GM18873 (cell line): Measurements from ENCODE around the gene TACR2.

Experiments
- ATAC-seq: cut with Tn5 transposase; IDR thresholded peaks from one replicate; pipeline ENCODE4 v1.9.1; 2021; ENCODE audit warnings: mild to moderate bottlenecking, moderate library complexity, moderate number of reproducible peaks; ENCODE audit not compliant: unreplicated experiment, low FRiP score

The TACR2 gene

DNA sequence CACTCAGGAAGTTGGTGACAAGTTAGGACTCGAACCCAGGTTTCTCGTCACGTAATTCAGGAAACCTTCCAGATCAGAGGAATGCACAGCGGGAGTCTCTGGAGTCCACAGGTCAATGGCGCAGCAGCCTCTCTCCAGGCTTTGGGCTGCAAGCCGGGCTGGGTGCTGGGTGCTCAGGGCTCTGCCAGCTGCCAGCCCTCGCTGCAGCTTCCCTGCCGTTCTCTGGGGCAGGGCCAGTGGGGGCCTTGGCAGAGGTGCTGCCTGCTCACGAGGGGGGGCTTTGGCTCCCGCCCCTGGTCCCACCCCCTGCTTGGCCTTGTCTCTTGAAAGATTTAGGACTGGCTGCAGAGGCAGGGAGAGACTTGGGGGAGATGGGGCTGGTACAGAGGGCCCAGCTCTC is at the start of gene TACR2:
Gene TACR2 (minus strand): TSS at position 224 of the 400 bp plus-strand sequence. CDS start 595 bp downstream, outside the sequence.
- no peak for ATAC-seq

GRCh38 chr10:69466158-69466490 is 49.4 kb upstream of the TACR2 start:
- no peak for ATAC-seq

- ATAC-seq: no peak
Measured at GRCh38 chr10:69465457-69466157, 48.9 kb upstream of the TACR2 start.

DNA sequence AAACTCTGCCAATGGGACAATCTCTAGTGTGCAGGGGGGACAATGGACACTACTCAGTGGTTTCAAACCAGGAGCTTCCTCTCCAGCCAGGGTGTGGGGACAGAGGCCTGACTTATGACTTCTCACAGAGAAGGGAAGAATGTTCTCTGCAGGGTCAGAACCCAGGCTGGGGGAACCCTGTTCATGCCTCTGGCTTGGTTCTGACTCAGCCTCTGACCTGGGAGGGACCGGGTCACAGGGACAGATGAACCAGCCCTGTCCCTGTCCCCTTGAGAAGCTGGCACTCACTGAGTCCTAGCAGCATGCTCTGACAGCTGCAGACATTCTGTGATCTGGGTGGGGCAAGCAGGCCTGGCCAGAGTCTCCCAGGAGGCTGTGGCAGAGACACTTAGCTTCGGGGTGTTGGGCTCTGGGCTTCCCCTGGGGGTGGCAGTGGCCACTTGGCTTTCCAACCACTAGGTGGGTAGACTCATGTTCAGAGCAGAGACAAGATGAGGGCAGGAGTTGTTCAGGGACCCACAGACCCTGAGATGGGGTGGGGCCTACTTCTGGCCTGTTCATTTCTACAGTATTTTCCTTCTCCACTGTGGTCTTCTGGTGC is 48.2 kb upstream of the TACR2 start:
- no peak for ATAC-seq

- no peak for ATAC-seq
Measured at GRCh38 chr10:69464401-69464800, 47.7 kb upstream of the TACR2 start.

GRCh38 chr10:69463886-69464285 is 47.2 kb upstream of the TACR2 start:
- no peak for ATAC-seq

- no peak for ATAC-seq
Measured at GRCh38 chr10:69461243-69462025, 44.7 kb upstream of the TACR2 start.

- no peak for ATAC-seq
Measured at GRCh38 chr10:69460576-69461242, 44.0 kb upstream of the TACR2 start.

DNA sequence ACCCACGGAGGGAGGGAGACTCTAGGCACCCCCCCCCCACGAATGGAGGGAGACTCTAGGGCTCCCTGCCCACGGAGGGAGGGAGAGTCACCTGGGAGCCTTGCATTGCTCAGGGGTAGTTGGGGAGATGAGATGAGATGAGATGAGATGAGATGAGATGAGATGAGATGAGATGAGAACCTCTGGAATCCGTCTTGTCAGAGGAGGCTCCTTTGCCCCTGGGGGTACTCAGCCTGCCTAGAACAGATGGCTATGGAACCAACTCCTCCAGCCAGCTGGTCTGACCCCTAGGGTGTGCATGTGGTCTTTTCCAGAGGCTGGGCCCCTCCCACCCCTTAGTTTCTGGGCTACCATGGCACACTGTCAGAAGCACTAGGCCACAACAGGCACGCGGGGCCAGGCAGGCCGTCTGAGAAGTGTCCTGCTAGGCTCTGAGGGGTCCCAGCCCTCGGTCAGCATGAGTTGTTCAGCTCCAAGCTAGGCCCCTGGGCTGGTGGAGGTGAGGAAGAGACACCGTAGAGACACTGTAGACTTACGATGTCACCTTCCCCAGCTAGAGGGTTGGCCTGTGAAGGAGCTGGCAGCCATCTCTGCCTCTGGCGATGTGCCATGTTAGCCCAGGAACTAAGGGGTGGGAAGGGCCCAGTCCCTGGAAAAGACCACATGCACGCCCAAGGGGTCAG is 43.3 kb upstream of the TACR2 start:
- no peak for ATAC-seq

- no peak for ATAC-seq
Measured at GRCh38 chr10:69459101-69459790, 42.5 kb upstream of the TACR2 start.

- no peak for ATAC-seq
Measured at GRCh38 chr10:69458430-69459100, 41.8 kb upstream of the TACR2 start.

GRCh38 chr10:69457771-69458237 is 41.1 kb upstream of the TACR2 start:
- ATAC-seq: no peak

- ATAC-seq: no peak
Measured at GRCh38 chr10:69456880-69457693, 40.4 kb upstream of the TACR2 start.

DNA sequence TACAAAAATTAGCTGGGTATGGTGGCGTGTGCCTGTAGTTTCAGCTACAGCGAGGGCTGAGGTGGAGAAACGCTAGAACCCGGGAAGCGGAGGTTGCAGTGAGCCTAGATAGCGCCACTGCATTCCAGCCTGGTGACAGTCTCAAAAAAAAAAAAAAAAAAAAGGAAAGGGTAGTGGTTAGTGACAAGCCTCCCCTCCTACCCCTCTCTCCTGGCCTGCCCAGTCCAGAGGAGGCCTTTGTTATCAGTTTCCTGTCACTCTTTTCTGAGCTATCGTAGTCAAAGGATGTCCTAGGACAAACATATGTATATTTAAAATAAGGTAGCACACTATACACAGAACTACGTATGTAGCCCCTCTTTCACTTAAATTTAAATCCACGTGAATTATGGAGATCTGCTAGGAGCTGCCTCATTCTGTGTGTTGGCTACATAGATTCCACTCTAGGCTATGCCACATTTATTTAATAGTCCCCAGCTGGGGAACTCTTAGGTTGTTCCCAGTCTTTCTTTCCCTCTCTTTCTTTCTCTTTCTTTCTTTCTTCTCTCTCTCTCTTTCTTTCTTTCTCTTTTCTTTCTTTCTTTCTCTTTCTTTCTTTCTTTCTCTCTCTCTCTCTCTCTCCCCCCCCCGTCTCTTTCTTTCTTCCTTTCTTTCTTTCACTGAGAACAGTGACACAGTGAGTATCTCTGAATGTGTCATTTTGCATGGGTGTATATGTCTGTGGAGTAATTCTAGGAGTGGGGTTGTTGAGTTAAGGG is 38.5 kb upstream of the TACR2 start:
- no peak for ATAC-seq

DNA sequence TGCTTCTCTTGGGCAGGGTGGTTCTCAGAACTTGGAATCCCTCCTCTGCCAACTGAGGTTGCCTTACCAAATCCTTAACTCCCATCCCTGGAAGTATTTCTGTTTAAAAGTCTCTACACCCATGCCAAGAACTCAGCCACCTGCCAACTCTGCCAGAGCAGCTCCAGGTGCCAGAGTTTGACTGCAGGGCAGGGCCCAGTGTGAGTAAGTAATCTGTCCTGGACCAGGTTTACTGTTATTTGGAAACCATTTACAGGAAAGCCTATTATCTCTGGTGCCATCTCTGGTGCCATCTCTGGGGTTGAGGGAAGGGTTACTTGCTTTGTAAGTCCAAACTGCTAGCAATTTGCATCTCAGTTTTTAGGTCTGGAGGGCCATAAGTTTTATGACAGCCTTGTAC is 37.1 kb upstream of the TACR2 start:
- ATAC-seq: no peak

DNA sequence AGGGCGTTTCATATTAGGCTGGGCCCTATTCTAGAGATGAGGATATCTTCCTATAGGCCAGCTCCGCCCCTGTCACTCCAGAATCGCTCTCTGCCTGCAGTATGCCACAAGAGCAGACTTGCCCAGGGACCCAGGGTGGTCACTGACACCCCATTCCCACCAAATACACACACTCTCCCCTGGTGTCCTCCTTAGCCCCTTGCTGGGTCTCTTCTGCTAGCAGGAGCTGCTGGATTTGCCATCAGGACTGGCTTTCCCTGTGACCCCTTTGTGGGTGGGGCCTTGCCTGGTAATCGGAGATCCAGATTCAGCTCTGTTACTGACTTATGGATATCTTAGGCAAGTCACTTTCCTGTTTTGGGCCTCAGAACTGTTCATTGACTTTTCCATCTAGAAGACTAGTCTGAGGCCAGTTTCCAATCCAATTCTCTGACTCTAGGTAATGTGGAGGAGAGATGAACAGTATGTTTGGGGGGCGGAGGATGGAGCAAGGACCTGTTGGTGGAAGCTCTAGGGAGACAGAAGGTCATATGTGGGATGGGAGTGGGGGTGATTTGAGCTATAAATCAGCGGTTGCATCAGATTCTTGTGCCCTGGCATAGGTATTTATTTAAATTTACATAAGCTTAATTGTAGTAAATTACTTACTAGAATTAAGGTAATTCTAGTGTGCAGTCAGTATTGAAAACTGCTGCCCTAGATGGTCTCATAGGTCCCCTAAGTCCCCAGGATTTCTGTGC is 36.1 kb upstream of the TACR2 start:
- no peak for ATAC-seq

DNA sequence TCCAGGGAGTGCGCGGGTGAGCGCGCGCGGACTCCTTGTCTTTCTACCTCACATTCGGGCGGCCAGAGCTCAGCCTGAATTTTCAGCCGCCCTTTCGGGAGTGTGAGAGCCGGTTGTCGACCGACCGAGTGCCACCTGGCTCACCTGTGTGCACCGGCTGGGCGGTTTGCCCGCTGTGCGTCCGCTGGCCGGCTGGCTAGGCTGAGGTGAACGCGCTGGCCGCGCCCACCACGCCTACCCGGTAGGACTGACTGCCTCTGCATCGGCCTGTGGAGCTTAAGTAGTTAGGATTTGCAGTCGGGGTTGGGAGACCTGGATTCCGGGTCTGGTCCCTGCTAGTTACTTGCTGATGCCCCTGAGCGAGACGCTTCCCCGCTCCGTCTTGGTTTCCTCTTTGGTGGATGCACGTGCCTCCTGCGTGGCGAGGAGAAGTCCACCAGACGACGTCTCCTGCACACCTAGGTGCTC is 35.1 kb upstream of the TACR2 start:
- no peak for ATAC-seq
